Activated T-cell treated with anti-CD3 and anti-CD28 coated beads for 1 hour (primary cell): ENCODE results near the gene KAZN.

Experiments
- DNase-seq: peaks from one replicate; pipeline ENCODE4 v3.0.0-alpha.2; 2020; ENCODE audit warnings: low read depth

The KAZN gene

GRCh38 chr1:14677292-14677971 is 78.9 kb downstream of the KAZN start:
- no peak for DNase-seq

DNA sequence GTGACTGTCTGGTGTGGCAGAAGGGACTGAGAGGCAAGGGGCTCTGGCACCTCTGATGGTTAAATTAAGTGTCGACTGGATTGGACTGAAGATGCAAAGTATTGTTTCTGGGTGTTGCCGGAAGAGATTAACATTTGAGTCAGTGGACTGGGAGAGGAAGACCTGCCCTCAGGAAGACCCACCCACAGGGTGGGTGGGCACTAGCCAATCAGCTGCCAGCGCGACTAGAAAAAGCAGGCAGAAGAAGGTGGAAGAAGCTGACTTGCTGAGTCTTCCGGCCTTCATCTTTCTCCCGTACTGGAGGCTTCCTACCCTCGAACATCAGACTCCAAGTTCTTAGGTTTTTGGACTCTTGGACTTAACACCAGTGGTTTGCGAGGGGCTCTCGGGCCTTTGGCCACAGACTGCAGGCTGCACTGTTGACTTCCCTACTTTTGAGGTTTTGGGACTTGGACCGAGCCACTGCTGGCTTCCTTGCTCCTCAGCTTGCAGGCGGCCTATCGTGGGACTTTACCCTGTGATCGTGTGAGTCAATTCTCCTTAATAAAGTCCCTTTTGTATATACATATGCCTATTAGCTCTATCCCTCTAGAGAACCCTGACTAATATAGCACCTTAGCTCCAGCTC is 79.6 kb downstream of the KAZN start:
- no peak for DNase-seq

DNA sequence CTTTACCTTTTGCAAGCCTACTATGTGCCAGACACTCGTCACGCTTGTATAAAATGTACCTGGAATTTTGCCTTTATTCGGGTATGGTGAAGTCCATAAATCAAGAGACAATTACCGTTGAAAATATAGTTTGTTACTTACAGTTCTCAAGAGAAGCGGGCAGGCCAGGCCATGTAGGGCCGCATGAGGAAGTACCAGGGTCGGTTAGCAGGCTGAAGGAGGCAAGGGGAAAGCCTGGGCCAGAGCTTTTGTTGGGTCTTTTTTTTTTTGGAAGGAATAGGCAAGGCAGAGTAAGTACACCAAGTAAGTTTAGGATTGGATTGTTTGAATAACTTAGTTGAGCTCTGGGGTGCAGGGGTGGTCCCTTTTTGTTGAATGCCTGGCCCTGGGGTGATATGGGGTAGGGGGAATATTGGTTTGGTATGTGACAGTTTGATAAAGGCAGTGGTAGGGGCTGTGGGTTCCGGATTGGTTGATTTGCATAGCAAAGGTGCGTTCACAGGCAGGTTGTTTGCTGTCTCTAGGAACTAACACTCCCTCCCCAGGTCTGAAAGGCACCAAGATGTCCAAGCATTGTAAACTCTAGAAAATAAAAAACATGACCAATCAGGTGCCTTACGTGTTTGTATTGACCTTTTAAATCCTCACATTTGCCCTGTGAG is 80.7 kb downstream of the KAZN start:
- no peak for DNase-seq

GRCh38 chr1:14681182-14681581 is 82.7 kb downstream of the KAZN start:
- DNase-seq = no peak

GRCh38 chr1:14682941-14683621 is 84.6 kb downstream of the KAZN start:
- no peak for DNase-seq

- DNase-seq = no peak
These were observed 86.6 kb downstream of the KAZN start for GRCh38 chr1:14685078-14685477.

- no peak for DNase-seq
These were observed 88.2 kb downstream of the KAZN start for GRCh38 chr1:14686701-14687100.

GRCh38 chr1:14687147-14687546 is 88.7 kb downstream of the KAZN start:
- no peak for DNase-seq

GRCh38 chr1:14689996-14690615 is 91.6 kb downstream of the KAZN start:
- no peak for DNase-seq

GRCh38 chr1:14693949-14694348 is 95.5 kb downstream of the KAZN start:
- no peak for DNase-seq

GRCh38 chr1:14694589-14694988 is 96.1 kb downstream of the KAZN start:
- no peak for DNase-seq

GRCh38 chr1:14696761-14697160 is 98.3 kb downstream of the KAZN start:
- DNase-seq = no peak

GRCh38 chr1:14697353-14697752 is 98.9 kb downstream of the KAZN start:
- no peak for DNase-seq

- DNase-seq = no peak
These were observed 99.8 kb downstream of the KAZN start for GRCh38 chr1:14698314-14698713.

DNA sequence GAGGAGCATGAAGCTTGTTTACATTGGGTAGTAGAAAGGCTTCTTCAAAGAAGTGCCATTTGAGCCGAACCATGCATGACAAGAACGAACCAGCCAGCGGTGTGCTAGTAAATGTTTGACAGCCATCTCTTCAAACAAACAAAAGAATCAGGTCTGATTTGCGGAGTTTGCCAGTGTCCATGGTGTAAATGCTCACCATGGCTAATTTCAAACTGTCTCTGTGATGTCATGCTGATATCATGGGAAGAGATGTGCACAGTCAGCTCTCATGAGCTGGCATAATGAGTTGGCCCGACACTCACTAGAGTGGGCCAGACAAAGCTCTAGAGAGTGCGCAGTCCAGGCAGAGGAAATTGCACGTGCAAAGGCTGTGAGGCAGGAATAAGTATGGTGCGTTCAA is 101.1 kb downstream of the KAZN start:
- no peak for DNase-seq

DNA sequence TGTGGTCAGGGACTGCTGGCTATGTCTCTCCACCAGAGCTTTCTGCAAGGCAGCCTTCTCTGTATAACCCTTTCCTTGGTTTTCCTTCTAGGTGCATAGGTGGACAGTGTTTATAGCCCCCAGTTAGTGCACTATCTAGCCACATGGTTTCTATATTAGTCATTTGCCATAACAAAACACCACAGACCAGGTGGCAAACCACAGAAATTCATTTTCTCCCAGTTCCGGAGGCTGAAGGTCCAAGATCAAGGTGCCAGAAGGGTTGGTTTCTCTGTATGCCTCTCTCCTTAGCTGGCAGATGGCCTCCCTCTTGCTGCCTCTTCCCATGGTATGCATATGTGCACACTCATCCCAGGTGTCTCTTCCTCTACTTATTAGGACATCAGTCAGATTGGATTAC is 106.4 kb downstream of the KAZN start:
- DNase-seq = no peak

- no peak for DNase-seq
These were observed 107.3 kb downstream of the KAZN start for GRCh38 chr1:14705824-14706223.

DNA sequence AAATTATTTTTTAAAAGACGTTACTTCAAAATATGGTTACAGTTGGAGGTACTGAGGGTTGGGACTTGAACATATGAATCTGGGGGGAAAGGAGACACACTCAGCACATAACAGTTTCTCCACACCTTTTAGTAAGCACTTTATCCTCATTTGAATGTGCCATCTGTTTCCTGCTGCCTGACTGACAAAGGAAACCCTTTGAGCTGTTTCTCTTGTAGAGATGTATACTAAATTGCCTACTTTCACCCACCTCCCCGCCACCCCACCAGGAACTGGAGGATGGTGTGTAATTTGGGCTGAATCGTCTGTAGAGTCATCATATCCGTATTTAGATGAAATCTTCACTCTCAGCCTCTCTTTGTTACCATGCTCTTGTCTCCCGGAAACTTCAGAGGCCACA is 108.1 kb downstream of the KAZN start:
- no peak for DNase-seq

DNA sequence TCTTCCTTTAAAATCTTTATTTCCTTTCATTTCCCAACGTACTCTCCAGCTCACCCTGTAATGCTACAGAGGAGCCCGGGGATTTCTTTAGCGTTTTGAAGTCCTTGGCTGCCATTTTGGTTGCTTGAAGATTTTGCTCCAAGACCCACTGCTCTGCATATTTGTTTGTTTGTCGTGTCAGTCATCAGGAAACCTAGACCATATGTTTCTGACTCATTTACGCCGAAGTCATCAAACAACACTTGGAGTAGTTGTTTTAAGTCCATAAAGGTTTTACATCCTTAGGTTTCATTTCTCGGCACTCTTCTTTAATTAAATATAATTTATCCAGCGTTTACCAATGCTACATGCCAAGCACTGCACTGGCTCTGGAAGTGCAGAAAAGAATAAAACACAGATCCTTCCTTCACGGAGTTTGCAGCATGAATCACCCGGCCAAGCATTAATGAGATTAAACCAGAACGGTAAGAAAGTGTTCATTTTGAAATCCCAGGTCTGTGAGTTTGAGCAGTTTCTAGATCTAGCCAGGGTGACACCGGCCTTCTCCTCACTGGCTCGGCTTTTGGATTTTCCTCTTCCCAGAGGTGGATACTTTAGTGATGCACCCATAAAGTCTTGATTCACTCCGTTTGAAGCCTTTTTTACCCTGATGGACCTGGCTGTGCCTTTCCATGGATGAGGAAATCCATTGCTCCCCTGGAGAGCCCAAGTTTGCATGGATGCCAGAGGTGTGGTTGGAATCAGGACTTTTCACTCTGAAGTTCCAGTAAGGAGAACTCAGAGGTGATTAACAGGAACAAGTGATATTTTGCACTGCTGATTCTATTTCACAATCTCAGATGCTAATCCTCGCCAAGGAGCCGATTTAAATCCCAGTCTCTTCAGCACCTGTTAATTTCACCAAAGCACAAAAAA is 109.3 kb downstream of the KAZN start:
- no peak for DNase-seq

GRCh38 chr1:14710331-14710730 is 111.8 kb downstream of the KAZN start:
- no peak for DNase-seq

DNA sequence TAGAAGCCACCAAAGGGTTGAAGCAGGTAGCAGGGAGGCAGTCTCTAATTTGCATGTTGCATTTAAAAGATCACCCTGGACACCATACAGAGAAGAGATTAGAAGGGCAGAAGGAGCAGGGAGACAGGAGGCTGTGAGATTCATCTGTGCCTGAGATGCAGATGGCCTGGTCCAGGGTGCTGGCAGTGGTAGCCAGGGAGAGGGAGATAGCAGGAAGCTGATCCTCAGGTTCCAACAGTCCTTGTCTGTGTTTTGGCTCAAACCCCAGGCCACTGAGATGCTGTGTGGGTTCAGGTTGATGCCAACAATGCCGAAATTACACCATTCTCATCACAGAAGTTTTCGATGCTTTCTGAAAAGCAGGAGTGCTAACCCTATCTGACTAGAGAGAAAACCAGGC is 113.7 kb downstream of the KAZN start:
- no peak for DNase-seq
